Esophagus squamous epithelium (tissue), 5 donors: ENCODE data around the gene EPC2. TPM values are rescaled to one million over a fixed set of nuclear protein-coding genes. Genes with fewer than 3 reads are reported as not detected.
"Not testable (repeated sequence)": the region's sequence is repeated elsewhere in the genome, so short reads cannot be mapped to it uniquely, and the experiment has no call there.

ENCODE experiments used
- DNase-seq: peaks from one replicate; lab custom pipeline; 2025; lab: John Stamatoyannopoulos, UW
- H3K27ac ChIP-seq, 4 donors: fragments of 200-600 bp; sonication (generic); one replicate each; pipeline ENCODE4 v1.5.1; 2016 to 2019; ENCODE audit warnings: mild to moderate bottlenecking in 1 of 4
- H3K27me3 ChIP-seq, 4 donors: fragments of 200-600 bp; sonication (generic); 1 replicate in 3 of 4; 2 replicates in 1 of 4; pipeline versions ENCODE4 v1.5.1 to v1.6.0; 2017 to 2021; ENCODE audit warnings: antibody characterized with exemption in 1 of 4
- H3K36me3 ChIP-seq, 3 donors: fragments of 200-600 bp; sonication (generic); one replicate each; pipeline ENCODE4 v1.5.1; 2016 to 2019
- H3K4me1 ChIP-seq, 3 donors: fragments of 200-600 bp; sonication (generic); one replicate each; pipeline ENCODE4 v1.5.1; 2017 to 2019
- H3K4me3 ChIP-seq, 4 donors: fragments of 200-600 bp; sonication (generic); 1 replicate in 3 of 4; 2 replicates in 1 of 4; pipeline ENCODE4 v1.5.1; 2016 to 2019; ENCODE audit warnings: mild to moderate bottlenecking in 2 of 4, moderate library complexity in 1 of 4
- H3K9me3 ChIP-seq, 3 donors: fragments of 200-600 bp; sonication (generic); one replicate each; pipeline ENCODE4 v1.5.1; 2016 to 2019
- POLR2A ChIP-seq, 4 donors: fragments of 450-650 bp; IDR thresholded peaks; one replicate each; pipeline ENCODE4 v1.6.1; 2017; ENCODE audit warnings: antibody characterized with exemption in 4 of 4, mild to moderate bottlenecking in 4 of 4, moderate library complexity in 3 of 4
- WGBS, 2 donors: methylation state at CpG; one replicate each; pipeline ENCODE4 v1.1.5; 2018; 5-methylcytosine and 5-hydroxymethylcytosine counted together
- intact Hi-C: fragments of 100-400 bp; cut with DNase I; formaldehyde crosslinking; loops from one replicate; pipeline ENCODE4 v1.15.0; 2022
- total RNA-seq, 4 donors: library from RNA; depleted of rRNA; stranded (reverse); fragments of >200 nt; gene quantifications; one replicate each; pipeline ENCODE4 v1.1.0, GENCODE V29; 2016
- TF ChIP-seq, protein P1 (sequence below), 6 experiments: fragments of 450-650 bp in 4 of 6; fragments of 200-600 bp in 2 of 6; sonication (generic) in 2 of 6; IDR thresholded peaks; one replicate each; pipeline ENCODE4 v1.5.1; 2016 to 2019; ENCODE audit warnings: antibody characterized with exemption in 6 of 6, mild to moderate bottlenecking in 4 of 6, moderate library complexity in 4 of 6
- donor health status: DM: yes; HTN: yes; CAD: no.

The EPC2 gene
- total RNA-seq, 4 donors from 2014 or later, result 10.6 to 29.2 (median 15.4) TPM

- TF ChIP-seq, protein P1, sequence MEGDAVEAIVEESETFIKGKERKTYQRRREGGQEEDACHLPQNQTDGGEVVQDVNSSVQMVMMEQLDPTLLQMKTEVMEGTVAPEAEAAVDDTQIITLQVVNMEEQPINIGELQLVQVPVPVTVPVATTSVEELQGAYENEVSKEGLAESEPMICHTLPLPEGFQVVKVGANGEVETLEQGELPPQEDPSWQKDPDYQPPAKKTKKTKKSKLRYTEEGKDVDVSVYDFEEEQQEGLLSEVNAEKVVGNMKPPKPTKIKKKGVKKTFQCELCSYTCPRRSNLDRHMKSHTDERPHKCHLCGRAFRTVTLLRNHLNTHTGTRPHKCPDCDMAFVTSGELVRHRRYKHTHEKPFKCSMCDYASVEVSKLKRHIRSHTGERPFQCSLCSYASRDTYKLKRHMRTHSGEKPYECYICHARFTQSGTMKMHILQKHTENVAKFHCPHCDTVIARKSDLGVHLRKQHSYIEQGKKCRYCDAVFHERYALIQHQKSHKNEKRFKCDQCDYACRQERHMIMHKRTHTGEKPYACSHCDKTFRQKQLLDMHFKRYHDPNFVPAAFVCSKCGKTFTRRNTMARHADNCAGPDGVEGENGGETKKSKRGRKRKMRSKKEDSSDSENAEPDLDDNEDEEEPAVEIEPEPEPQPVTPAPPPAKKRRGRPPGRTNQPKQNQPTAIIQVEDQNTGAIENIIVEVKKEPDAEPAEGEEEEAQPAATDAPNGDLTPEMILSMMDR (IDR thresholded peaks at IDR 0.05), result no peak
- no peak for TF ChIP-seq POLR2A (IDR thresholded peaks at IDR 0.05)
These were observed 144.5 kb downstream of the EPC2 start for GRCh38 chr2:148789059-148789458.

DNA sequence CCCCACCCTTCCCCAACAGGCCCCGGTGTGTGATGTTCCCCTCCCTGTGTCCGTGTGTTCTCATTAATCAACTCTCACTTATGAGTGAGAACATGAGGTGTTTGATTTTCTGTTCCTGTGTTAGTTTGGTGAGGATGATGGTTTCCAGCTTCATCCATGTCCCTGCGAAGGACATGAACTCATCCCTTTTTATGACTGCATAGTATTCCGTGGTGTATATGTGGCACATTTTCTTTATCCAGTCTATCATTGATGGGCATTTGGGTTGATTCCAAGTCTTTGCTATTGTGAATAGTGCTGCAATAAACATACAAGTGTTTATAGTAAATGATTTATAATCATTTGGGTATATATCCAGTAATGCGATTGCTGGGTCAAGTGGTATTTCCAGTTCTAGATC, 145.6 kb downstream of the EPC2 start:
- H3K27ac ChIP-seq, H3K9me3 ChIP-seq, DNase-seq, H3K27me3 ChIP-seq, intact Hi-C loops, H3K4me1 ChIP-seq, H3K4me3 ChIP-seq: not testable (repeated sequence)
- H3K36me3 ChIP-seq, result peaks cover 0 to 24% (median 2%) of the 10 kb centered on the region in 3 donors
- WGBS, 2 donors, result 92% methylated on average over 3 to 5 of the region's 5 CpGs

More at GRCh38 chr2:148789059-148789458, 144.5 kb downstream of the EPC2 start:
- H3K4me3 ChIP-seq, result no peak overlapping the region
- H3K27ac ChIP-seq, result no peak overlapping the region
- H3K27me3 ChIP-seq, result no peaks in the 10 kb centered on the region
- DNase-seq, result no peak
- H3K9me3 ChIP-seq, result no peaks in the 10 kb centered on the region
- H3K4me1 ChIP-seq, result no peaks in the 10 kb centered on the region
- intact Hi-C loops, result no loop called here
- H3K36me3 ChIP-seq, result peaks cover 5 to 35% (median 7%) of the 10 kb centered on the region in 3 donors

GRCh38 chr2:148794558-148794957, 150.0 kb downstream of the EPC2 start:
- H3K4me1 ChIP-seq, result no peaks in the 10 kb centered on the region
- 28 to 51% methylated on average over 2 of the region's 2 CpGs for WGBS, 2 donors
- H3K9me3 ChIP-seq, result no peaks in the 10 kb centered on the region
- H3K27ac ChIP-seq, result no peak overlapping the region
- intact Hi-C loops, result no loop called here
- H3K27me3 ChIP-seq, result peaks cover 0 to 3% (median 0%) of the 10 kb centered on the region in 4 donors
- H3K4me3 ChIP-seq, result no peak overlapping the region
- DNase-seq, result no peak
- no peak for TF ChIP-seq POLR2A (IDR thresholded peaks at IDR 0.05)
- TF ChIP-seq, protein P1 (IDR thresholded peaks at IDR 0.05), result no peak
- no peaks in the 10 kb centered on the region for H3K36me3 ChIP-seq

GRCh38 chr2:148796735-148797512, 152.4 kb downstream of the EPC2 start:
- intact Hi-C loops, result no loop called here
- TF ChIP-seq POLR2A (IDR thresholded peaks at IDR 0.05), result no peak
- 46 to 55% methylated on average over 3 of the region's 3 CpGs for WGBS, 2 donors
- Histone ChIP-seq H3K4me1 (no peaks in the 10 kb centered on the region), H3K36me3 (no peaks in the 10 kb centered on the region), H3K4me3 (no peak overlapping the region), H3K27me3 (peaks cover 0 to 3% (median 0%) of the 10 kb centered on the region in 4 donors), H3K27ac (no peak overlapping the region), H3K9me3 (no peaks in the 10 kb centered on the region)
- no peak for DNase-seq

GRCh38 chr2:148802448-148803220, 158.1 kb downstream of the EPC2 start:
- DNase-seq, result no peak
- no peaks in the 10 kb centered on the region for H3K4me1 ChIP-seq
- no peaks in the 10 kb centered on the region for H3K36me3 ChIP-seq
- H3K27ac ChIP-seq, result no peak overlapping the region
- no peaks in the 10 kb centered on the region for H3K9me3 ChIP-seq
- 65% methylated on average over 2 of the region's 2 CpGs for WGBS, 2 donors
- no peak for TF ChIP-seq POLR2A (IDR thresholded peaks at IDR 0.05)
- TF ChIP-seq, protein P1 (IDR thresholded peaks at IDR 0.05), result no peak
- intact Hi-C loops, result no loop called here
- no peak overlapping the region for H3K4me3 ChIP-seq
- no peaks in the 10 kb centered on the region for H3K27me3 ChIP-seq

- Histone ChIP-seq H3K27me3 (no peaks in the 10 kb centered on the region), H3K4me1 (peaks cover 0 to 19% (median 7%) of the 10 kb centered on the region in 3 donors), H3K27ac (no peak overlapping the region), H3K36me3 (no peaks in the 10 kb centered on the region), H3K4me3 (no peak overlapping the region), H3K9me3 (no peaks in the 10 kb centered on the region)
- TF ChIP-seq, protein P1 (IDR thresholded peaks at IDR 0.05), result no peak
- TF ChIP-seq POLR2A (IDR thresholded peaks at IDR 0.05), result no peak
- 89 to 100% methylated on average over 2 to 5 of the region's 5 CpGs for WGBS, 2 donors
- intact Hi-C loops, result no loop called here
- DNase-seq, result no peak
These were observed 165.5 kb downstream of the EPC2 start for GRCh38 chr2:148810081-148810480.
